ENCODE results near the gene TMEM174. TPM values are rescaled to one million over a fixed set of nuclear protein-coding genes. Genes with fewer than 3 reads are reported as not detected.

Gene TMEM174
- total RNA-seq, 4 donors from 2014 or later, result not detected

DNA sequence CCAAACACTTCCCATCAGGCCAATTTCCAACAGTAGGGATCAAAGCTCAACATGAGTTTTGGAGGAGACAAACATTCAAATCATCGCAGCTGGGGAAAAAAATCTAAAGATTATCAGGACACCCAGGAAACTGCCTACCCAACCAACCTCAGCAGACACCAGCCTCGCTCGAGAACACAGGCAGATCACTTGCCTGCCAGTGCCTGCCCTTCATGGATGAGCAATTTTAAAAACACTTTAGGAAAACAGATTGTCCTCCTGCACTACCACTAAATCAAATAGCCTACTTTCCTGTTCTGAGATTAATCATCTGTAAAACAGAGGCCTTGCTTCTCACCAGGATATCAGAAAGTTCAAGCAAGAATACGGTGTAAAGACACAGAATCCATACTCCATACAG, 14.7 kb upstream of the TMEM174 start:
- Histone ChIP-seq H3K36me3 (no peaks in the 10 kb centered on the region), H3K9me3 (no peaks in the 10 kb centered on the region), H3K4me1 (no peaks in the 10 kb centered on the region), H3K27ac (no peak overlapping the region), H3K4me3 (no peak overlapping the region), H3K27me3 (no peaks in the 10 kb centered on the region)
- TF ChIP-seq CTCF (IDR thresholded peaks at IDR 0.05) (no peak), POLR2A (IDR thresholded peaks at IDR 0.05) (no peak)
- intact Hi-C loops (cut with DNase I; ENCODE audit: low total_unique reads), result no loop called here
- DNase-seq, result no peak

DNA sequence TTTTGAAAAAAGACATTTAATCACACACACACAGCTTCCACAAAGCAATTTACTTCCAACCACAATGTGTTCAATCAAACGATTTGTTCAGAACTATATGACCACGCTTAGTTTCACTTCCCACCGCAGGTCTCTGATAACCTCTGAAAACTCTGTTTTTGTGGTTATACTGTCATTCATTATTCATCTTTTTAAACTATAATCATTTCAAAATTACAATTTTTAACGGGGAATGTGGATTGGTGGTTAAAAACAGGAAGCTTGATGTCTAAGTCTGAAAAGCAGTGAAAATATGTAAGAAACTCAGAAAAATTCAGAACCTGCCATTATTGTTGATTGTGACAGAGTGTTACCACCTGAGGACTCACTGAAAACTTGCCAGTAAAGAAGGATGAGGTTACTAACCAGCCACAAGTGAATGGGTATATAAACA, 12.7 kb upstream of the TMEM174 start:
- Histone ChIP-seq H3K4me1 (no peaks in the 10 kb centered on the region), H3K9me3 (no peaks in the 10 kb centered on the region), H3K27ac (no peak overlapping the region), H3K36me3 (no peaks in the 10 kb centered on the region), H3K4me3 (no peak overlapping the region), H3K27me3 (no peaks in the 10 kb centered on the region)
- TF ChIP-seq CTCF (IDR thresholded peaks at IDR 0.05), result no peak
- no peak for TF ChIP-seq POLR2A (IDR thresholded peaks at IDR 0.05)
- intact Hi-C loops (cut with DNase I; ENCODE audit: low total_unique reads), result no loop called here
- no peak for DNase-seq

GRCh38 chr5:73170522-73170921, 2.5 kb upstream of the TMEM174 start:
- Histone ChIP-seq H3K27me3 (no peaks in the 10 kb centered on the region), H3K27ac (no peak overlapping the region)
- intact Hi-C loops (cut with DNase I; ENCODE audit: low total_unique reads), result no loop called here

DNA sequence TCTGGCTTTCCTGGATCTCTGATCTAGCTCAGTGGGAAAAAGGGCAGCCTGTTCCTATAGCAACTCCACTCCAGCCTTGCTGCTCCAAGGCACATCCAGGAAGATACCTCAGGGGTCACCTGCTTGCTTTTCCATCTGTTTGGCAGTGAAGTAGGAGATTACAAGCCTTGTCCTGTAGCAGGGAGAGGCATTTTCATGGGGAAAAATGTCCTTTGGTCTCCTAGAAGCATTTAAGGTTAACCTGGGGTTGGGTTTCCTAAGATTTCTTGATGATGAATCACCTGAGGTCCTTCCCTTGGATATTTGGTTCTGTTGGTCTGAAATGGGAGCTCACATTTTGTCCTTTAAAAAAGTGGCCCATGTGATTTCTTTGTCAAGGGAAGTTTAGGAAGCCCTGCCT, 1.5 kb upstream of the TMEM174 start:
- TF ChIP-seq POLR2A (IDR thresholded peaks at IDR 0.05), result no peak
- no peak for TF ChIP-seq CTCF (IDR thresholded peaks at IDR 0.05)
- intact Hi-C loops (cut with DNase I; ENCODE audit: low total_unique reads), result no loop called here
- Histone ChIP-seq H3K27ac (no peak overlapping the region), H3K4me1 (no peaks in the 10 kb centered on the region), H3K36me3 (no peaks in the 10 kb centered on the region), H3K9me3 (no peaks in the 10 kb centered on the region), H3K27me3 (no peaks in the 10 kb centered on the region), H3K4me3 (no peak overlapping the region)
- DNase-seq, result no peak

More at GRCh38 chr5:73170522-73170921, 2.5 kb upstream of the TMEM174 start:
- no peaks in the 10 kb centered on the region for H3K4me1 ChIP-seq
- TF ChIP-seq CTCF (IDR thresholded peaks at IDR 0.05) (no peak), POLR2A (IDR thresholded peaks at IDR 0.05) (no peak)
- H3K36me3 ChIP-seq, result no peaks in the 10 kb centered on the region
- no peak overlapping the region for H3K4me3 ChIP-seq
- no peaks in the 10 kb centered on the region for H3K9me3 ChIP-seq
- no peak for DNase-seq

DNA sequence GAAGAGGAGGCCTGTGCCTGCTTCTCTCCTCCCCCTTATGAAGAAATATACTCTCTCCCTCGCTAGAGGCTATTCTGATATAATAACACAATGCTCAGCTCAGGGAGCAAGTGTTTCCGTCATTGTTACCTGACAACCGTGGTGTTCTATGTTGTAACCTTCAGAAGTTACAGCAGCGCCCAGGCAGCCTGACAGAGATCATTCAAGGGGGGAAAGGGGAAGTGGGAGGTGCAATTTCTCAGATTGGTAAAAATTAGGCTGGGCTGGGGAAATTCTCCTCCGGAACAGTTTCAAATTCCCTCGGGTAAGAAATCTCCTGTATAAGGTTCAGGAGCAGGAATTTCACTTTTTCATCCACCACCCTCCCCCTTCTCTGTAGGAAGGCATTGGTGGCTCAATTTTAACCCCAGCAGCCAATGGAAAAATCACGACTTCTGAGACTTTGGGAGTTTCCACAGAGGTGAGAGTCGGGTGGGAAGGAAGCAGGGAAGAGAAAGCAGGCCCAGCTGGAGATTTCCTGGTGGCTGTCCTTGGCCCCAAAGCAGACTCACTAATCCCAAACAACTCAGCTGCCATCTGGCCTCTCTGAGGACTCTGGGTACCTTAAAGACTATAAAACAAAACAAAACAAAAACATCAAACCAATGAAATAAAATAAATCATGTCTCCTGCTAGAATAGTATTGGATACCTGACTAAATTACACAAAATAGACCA, 1.3 kb downstream of the TMEM174 start:
- no peak overlapping the region for H3K27ac ChIP-seq
- H3K36me3 ChIP-seq, result no peaks in the 10 kb centered on the region
- no peaks in the 10 kb centered on the region for H3K9me3 ChIP-seq
- H3K4me3 ChIP-seq, result no peak overlapping the region
- H3K4me1 ChIP-seq, result no peaks in the 10 kb centered on the region
- intact Hi-C loops (cut with DNase I; ENCODE audit: low total_unique reads), result no loop called here
- H3K27me3 ChIP-seq, result no peaks in the 10 kb centered on the region
- TF ChIP-seq POLR2A (IDR thresholded peaks at IDR 0.05) (no peak), CTCF (IDR thresholded peaks at IDR 0.05) (no peak)
- DNase-seq, result no peak
